Chondrocyte (in vitro differentiated cells): ENCODE data around the gene C4orf46. TPM values are rescaled to one million over a fixed set of nuclear protein-coding genes. Genes with fewer than 3 reads are reported as not detected.

ENCODE experiments used
- DNase-seq: peaks from one replicate; pipeline ENCODE4 v3.0.0; 2021; ENCODE audit warnings: mixed read lengths, low spot score
- H3K27ac Mint-ChIP-seq: one replicate; pipeline ENCODE4 v1.8.0; 2021; ENCODE audit warnings: mild to moderate bottlenecking, moderate library complexity, mixed read lengths; ENCODE audit not compliant: unreplicated experiment
- H3K27me3 Mint-ChIP-seq: 2 replicates; pipeline ENCODE4 v1.8.0; 2021; ENCODE audit warnings: low read depth, mixed read lengths
- H3K36me3 Mint-ChIP-seq: 2 replicates; pipeline ENCODE4 v1.8.0; 2021; ENCODE audit warnings: low read depth, mixed read lengths
- H3K4me1 Mint-ChIP-seq: 2 replicates; pipeline ENCODE4 v1.8.0; 2021; ENCODE audit warnings: low read depth, mild to moderate bottlenecking, mixed read lengths
- H3K4me3 Mint-ChIP-seq: one replicate; pipeline ENCODE4 v1.8.0; 2021; ENCODE audit warnings: mild to moderate bottlenecking, moderate library complexity, mixed read lengths; ENCODE audit not compliant: unreplicated experiment
- H3K9me3 Mint-ChIP-seq: 2 replicates; pipeline ENCODE4 v1.8.0; 2021; ENCODE audit warnings: low read depth, mixed read lengths
- total RNA-seq: library from RNA; stranded (reverse); gene quantifications from 3 replicates; pipeline ENCODE4 v1.2.1, GENCODE V29; 2021
- TF ChIP-seq, protein P1 (sequence below): fragments of 200-600 bp; sonication (generic); IDR thresholded peaks from 2 replicates; pipeline ENCODE4 v1.5.0; 2021; ENCODE audit warnings: antibody characterized with exemption, mild to moderate bottlenecking, moderate library complexity

The C4orf46 gene
- total RNA-seq, 1 donor from 2014 or later, result 7.5 TPM

DNA sequence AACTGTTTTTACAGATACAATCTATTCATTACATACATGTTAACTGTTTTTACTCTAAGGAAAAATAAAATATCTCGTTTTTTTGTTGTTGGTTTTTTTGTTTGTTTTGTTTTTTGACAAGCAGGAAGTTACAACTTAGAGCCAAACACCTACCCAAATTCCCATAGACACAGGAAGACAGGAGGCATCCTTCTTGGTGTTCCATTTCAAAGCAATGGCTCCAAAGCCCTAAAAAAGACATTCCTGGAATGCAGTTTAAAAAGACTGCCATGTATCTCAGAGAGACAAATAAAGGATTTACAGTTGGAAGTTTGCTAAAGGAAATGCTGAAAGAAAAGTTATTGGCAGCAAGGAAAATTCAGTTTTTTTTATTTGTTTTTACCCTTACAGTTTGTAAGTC lies 17.1 kb upstream of the C4orf46 start:
- H3K4me1 Mint-ChIP-seq, result no peaks in the 10 kb centered on the region
- H3K9me3 Mint-ChIP-seq, result no peaks in the 10 kb centered on the region
- no peak overlapping the region for H3K4me3 Mint-ChIP-seq
- peaks cover 13% of the 10 kb centered on the region for H3K36me3 Mint-ChIP-seq
- H3K27ac Mint-ChIP-seq, result no peak overlapping the region
- TF ChIP-seq, protein P1, sequence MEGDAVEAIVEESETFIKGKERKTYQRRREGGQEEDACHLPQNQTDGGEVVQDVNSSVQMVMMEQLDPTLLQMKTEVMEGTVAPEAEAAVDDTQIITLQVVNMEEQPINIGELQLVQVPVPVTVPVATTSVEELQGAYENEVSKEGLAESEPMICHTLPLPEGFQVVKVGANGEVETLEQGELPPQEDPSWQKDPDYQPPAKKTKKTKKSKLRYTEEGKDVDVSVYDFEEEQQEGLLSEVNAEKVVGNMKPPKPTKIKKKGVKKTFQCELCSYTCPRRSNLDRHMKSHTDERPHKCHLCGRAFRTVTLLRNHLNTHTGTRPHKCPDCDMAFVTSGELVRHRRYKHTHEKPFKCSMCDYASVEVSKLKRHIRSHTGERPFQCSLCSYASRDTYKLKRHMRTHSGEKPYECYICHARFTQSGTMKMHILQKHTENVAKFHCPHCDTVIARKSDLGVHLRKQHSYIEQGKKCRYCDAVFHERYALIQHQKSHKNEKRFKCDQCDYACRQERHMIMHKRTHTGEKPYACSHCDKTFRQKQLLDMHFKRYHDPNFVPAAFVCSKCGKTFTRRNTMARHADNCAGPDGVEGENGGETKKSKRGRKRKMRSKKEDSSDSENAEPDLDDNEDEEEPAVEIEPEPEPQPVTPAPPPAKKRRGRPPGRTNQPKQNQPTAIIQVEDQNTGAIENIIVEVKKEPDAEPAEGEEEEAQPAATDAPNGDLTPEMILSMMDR, result no peak
- DNase-seq, result no peak
- H3K27me3 Mint-ChIP-seq, result no peaks in the 10 kb centered on the region

DNA sequence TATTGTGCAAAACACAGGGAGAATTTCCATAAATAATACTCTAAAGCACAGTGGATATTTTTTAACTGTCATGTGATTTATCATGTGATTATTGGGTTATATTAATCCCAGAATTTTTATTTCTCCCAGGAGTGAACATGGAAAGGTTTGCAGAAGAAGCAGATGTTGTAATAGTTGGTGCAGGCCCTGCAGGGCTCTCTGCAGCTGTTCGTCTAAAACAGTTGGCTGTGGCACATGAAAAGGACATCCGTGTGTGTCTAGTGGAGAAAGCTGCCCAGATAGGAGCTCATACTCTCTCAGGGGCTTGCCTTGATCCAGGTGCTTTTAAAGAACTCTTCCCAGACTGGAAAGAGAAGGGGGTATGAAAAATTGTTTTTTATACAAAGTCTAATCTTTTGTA lies 10.4 kb upstream of the C4orf46 start:
- Mint-ChIP-seq H3K27ac (no peak overlapping the region), H3K36me3 (peaks cover 9% of the 10 kb centered on the region), H3K27me3 (no peaks in the 10 kb centered on the region), H3K4me3 (no peak overlapping the region), H3K4me1 (no peaks in the 10 kb centered on the region), H3K9me3 (no peaks in the 10 kb centered on the region)
- TF ChIP-seq, protein P1, result no peak
- no peak for DNase-seq

DNA sequence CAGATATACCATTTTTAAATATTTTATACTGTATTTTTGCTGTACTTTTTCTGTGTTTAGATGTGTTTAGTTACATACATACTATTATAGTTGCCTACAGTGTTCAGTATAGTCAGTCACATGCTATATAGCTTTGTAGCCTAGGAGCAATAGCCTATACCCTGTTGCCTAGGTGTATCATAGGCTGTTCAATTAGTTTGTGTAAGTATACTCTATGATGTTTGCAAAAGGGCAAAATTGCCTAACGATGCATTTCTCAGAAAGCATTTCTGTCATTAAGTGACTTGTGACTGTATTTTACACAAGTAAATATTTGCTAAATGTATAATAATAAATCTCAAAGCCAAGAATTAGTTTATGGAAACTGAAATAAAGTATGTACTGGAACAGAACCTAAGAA lies 9.9 kb upstream of the C4orf46 start:
- no peak overlapping the region for H3K4me3 Mint-ChIP-seq
- no peaks in the 10 kb centered on the region for H3K9me3 Mint-ChIP-seq
- no peaks in the 10 kb centered on the region for H3K27me3 Mint-ChIP-seq
- peaks cover 9% of the 10 kb centered on the region for H3K36me3 Mint-ChIP-seq
- H3K27ac Mint-ChIP-seq, result no peak overlapping the region
- TF ChIP-seq, protein P1, result no peak
- DNase-seq, result no peak
- no peaks in the 10 kb centered on the region for H3K4me1 Mint-ChIP-seq

DNA sequence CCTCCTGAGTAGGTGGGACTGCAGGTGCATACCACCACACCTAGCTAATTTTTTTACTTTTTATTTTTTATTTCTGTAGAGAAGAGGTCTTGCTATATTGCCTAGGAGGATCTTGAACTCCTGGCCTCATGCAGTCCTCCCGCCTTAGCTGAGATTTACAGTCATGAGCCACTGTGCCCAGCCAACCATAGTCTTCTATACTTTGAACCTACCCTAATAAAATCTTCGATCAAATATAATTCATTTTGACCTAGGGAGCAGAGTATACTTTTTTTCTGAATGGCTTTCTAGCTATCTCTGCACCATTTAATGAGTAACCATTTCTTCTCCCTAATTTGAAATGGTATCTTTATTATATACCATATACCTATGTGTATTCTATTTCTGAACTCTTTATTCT lies 7.1 kb upstream of the C4orf46 start:
- H3K27me3 Mint-ChIP-seq, result no peaks in the 10 kb centered on the region
- no peak overlapping the region for H3K4me3 Mint-ChIP-seq

DNA sequence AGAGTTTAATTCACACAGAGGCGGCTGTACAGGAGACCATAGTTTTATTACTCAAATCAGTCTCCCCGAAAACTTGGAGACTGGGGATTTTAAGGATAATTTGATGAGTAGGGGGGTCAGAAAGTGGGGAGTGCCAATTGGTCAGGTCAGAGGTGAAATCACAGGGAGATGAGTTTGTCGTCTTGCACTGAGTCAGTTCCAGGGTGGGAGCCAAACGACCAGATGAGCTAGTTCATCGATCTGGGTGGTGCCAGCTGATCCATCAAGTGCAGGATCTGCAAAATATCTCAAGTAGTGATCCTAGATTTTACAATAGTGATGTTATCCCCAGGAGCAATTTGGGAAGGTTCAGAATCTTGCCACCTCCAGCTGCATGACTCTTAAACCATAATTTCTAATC lies 4.4 kb upstream of the C4orf46 start:
- peaks cover 10% of the 10 kb centered on the region for H3K4me1 Mint-ChIP-seq
- no peaks in the 10 kb centered on the region for H3K27me3 Mint-ChIP-seq

More for the DNA sequence above, 7.1 kb upstream of the C4orf46 start:
- TF ChIP-seq, protein P1, result no peak
- Mint-ChIP-seq H3K9me3 (no peaks in the 10 kb centered on the region), H3K4me1 (no peaks in the 10 kb centered on the region), H3K27ac (no peak overlapping the region), H3K36me3 (peaks cover 2% of the 10 kb centered on the region)
- DNase-seq, result no peak

More for the DNA sequence above, 4.4 kb upstream of the C4orf46 start:
- no peak overlapping the region for H3K4me3 Mint-ChIP-seq
- no peaks in the 10 kb centered on the region for H3K9me3 Mint-ChIP-seq
- H3K36me3 Mint-ChIP-seq, result peaks cover 2% of the 10 kb centered on the region
- TF ChIP-seq, protein P1, result no peak
- no peak overlapping the region for H3K27ac Mint-ChIP-seq
- no peak for DNase-seq
